ENCODE results near the gene RFX3.

RFX3 gene

GRCh38 chr9:3370715-3371114, 155.1 kb downstream of the RFX3 start:
- H3K4me3 ChIP-seq (ENCODE audit: low read depth, low read length): no peak overlapping the region
- TF ChIP-seq CTCF (IDR thresholded peaks at IDR 0.05; ENCODE audit: low read depth, low read length, missing control alignments): no peak
- no peak for DNase-seq (ENCODE audit: low read depth)

DNA sequence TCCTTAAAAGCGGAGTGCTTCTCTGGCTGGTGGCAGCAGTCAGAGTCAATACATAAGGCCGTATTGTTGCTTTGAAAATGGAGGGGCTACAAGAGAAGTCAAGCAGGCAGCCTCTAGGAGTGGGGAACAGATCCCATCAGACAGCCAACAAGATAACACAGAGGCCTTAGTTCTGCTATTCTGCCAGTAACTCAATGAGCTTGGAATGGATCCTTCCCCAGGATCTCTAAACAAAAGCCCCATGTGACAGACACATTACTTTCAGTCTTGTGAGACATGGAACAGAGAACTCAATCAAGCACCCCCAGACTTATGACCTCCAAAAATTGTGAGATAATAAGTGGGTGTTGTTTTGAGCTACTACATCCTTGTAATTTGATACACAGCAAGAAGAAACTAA, 158.6 kb downstream of the RFX3 start:
- DNase-seq (ENCODE audit: low read depth): no peak
- no peak for TF ChIP-seq CTCF (IDR thresholded peaks at IDR 0.05; ENCODE audit: low read depth, low read length, missing control alignments)
- no peak overlapping the region for H3K4me3 ChIP-seq (ENCODE audit: low read depth, low read length)

DNA sequence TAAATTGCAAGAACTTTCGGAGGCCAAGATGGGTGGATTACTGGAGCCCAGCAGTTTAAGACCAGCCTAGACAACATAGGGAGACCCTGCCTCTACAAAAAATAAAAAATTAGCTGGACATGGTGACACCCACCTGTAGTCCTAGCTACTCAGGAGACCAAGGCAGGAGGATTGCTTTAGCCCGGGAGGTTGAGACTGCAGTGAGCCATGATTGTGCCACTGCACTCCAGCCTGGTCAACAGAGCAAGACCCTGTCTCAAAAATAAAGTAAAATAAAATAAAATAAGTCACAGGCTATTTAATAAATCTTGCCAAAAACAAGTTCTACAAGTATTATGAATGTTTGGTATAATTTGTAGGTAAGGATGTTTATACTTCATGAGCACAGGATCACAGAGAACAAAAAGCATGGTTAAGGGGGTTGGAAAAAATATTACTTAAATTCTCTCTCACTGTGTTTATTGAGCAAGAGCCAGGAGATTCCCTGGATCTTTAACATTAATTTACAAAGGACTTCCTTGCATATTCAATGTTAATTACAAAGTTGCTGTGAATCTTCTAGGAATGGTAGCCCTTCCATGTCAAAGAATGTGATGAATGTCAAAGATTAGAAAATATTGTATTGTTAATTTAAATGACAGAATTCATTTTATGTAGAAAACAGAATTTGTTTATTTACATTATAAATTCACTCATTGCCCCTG, 164.0 kb downstream of the RFX3 start:
- no peak for TF ChIP-seq CTCF (IDR thresholded peaks at IDR 0.05; ENCODE audit: low read depth, low read length, missing control alignments)
- no peak overlapping the region for H3K4me3 ChIP-seq (ENCODE audit: low read depth, low read length)
- DNase-seq (ENCODE audit: low read depth): no peak

DNA sequence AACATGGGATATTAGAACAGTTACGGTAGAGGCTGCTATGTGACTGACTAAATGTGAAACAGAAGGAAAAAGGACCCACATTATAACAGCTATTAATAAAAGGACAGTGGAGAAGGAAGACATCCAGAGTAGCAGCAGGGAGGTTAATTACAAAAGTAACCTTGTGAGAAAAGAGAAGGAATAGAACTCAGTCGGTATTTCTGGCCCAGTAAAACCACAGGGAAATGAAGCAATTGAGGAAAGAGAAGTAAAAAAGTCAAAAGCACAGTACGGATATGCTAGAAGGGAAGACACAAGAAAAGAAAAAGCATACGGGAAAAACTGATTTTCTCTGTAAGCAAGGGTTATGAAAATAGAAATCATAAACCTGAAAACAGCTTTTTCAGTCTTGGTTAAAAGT, 164.7 kb downstream of the RFX3 start:
- no peak for DNase-seq (ENCODE audit: low read depth)

GRCh38 chr9:3360245-3360644, 165.6 kb downstream of the RFX3 start:
- TF ChIP-seq CTCF (IDR thresholded peaks at IDR 0.05; ENCODE audit: low read depth, low read length, missing control alignments): no peak
- no peak overlapping the region for H3K4me3 ChIP-seq (ENCODE audit: low read depth, low read length)
- no peak for DNase-seq (ENCODE audit: low read depth)

More for the DNA sequence above, 164.7 kb downstream of the RFX3 start:
- no peak overlapping the region for H3K4me3 ChIP-seq (ENCODE audit: low read depth, low read length)
- TF ChIP-seq CTCF (IDR thresholded peaks at IDR 0.05; ENCODE audit: low read depth, low read length, missing control alignments): no peak

- no peak overlapping the region for H3K4me3 ChIP-seq (ENCODE audit: low read depth, low read length)
- no peak for DNase-seq (ENCODE audit: low read depth)
- no peak for TF ChIP-seq CTCF (IDR thresholded peaks at IDR 0.05; ENCODE audit: low read depth, low read length, missing control alignments)
These were observed 166.0 kb downstream of the RFX3 start for GRCh38 chr9:3359778-3360177.

GRCh38 chr9:3359048-3359692, 166.6 kb downstream of the RFX3 start:
- no peak for DNase-seq (ENCODE audit: low read depth)
- no peak for TF ChIP-seq CTCF (IDR thresholded peaks at IDR 0.05; ENCODE audit: low read depth, low read length, missing control alignments)
- no peak overlapping the region for H3K4me3 ChIP-seq (ENCODE audit: low read depth, low read length)
